Measurements from ENCODE around the gene PNO1. TPM values are rescaled to one million over a fixed set of nuclear protein-coding genes. Genes with fewer than 3 reads are reported as not detected.

The PNO1 gene
- total RNA-seq, 3 donors from 2014 or later (not counting 1 experiment from before 2014, with no cell fraction given), result 19.4 to 25.1 (median 25.0) TPM

DNA sequence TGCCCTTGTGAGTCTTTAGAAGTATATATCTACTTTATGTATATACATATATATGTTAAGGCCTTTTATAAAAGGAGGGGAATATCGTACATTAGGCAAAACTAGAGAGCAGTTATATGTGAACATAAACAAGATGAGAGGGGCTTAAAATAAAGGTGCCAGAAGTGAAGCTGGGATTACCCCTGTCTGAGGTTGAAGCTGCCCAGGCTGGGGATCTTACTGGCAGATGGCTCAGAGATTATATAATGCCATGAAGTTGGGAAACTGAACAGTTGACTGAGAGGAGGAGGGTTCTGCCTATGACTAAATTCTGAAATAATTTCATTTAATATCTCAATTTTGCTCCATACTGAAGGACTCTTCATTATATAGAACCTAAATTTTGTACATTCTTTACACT is 6.0 kb downstream of the PNO1 start:
- no peaks in the 10 kb centered on the region for H3K27me3 ChIP-seq (ENCODE audit: control insufficient read depth, insufficient read depth, low read length)
- Mint-ChIP-seq H3K27ac (no peak overlapping the region), H3K9me3 (no peaks in the 10 kb centered on the region), H3K27me3 (ENCODE audit: low read depth in 2 of 2) (no peaks in the 10 kb centered on the region), H3K36me3 (peaks cover 24% of the 10 kb centered on the region), H3K4me1 (peaks cover 11 to 23% of the 10 kb centered on the region in 2 donors), H3K4me3 (no peak overlapping the region)
- no peak overlapping the region for H3K4me3 ChIP-seq (ENCODE audit: low read length)
- H3K4me1 ChIP-seq (ENCODE audit: control insufficient read depth, insufficient read depth, low read length), result peaks cover 4% of the 10 kb centered on the region
- DNase-seq (no peak), ATAC-seq (no peak)
- H3K9me3 ChIP-seq (ENCODE audit: control insufficient read depth, insufficient read depth, low read length), result no peaks in the 10 kb centered on the region
- intact Hi-C loops (cut with micrococcal nuclease), result no loop called here
- no peak overlapping the region for H3K27ac ChIP-seq (ENCODE audit: low read length)
- 100% methylated on average over 1 of the region's 1 CpG for WGBS (ENCODE audit: insufficient coverage)
- peaks cover 56% of the 10 kb centered on the region for H3K36me3 ChIP-seq (ENCODE audit: control insufficient read depth, insufficient read depth, low read length)
- TF ChIP-seq, protein P1, sequence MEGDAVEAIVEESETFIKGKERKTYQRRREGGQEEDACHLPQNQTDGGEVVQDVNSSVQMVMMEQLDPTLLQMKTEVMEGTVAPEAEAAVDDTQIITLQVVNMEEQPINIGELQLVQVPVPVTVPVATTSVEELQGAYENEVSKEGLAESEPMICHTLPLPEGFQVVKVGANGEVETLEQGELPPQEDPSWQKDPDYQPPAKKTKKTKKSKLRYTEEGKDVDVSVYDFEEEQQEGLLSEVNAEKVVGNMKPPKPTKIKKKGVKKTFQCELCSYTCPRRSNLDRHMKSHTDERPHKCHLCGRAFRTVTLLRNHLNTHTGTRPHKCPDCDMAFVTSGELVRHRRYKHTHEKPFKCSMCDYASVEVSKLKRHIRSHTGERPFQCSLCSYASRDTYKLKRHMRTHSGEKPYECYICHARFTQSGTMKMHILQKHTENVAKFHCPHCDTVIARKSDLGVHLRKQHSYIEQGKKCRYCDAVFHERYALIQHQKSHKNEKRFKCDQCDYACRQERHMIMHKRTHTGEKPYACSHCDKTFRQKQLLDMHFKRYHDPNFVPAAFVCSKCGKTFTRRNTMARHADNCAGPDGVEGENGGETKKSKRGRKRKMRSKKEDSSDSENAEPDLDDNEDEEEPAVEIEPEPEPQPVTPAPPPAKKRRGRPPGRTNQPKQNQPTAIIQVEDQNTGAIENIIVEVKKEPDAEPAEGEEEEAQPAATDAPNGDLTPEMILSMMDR (IDR thresholded peaks at IDR 0.05), result no peak

DNA sequence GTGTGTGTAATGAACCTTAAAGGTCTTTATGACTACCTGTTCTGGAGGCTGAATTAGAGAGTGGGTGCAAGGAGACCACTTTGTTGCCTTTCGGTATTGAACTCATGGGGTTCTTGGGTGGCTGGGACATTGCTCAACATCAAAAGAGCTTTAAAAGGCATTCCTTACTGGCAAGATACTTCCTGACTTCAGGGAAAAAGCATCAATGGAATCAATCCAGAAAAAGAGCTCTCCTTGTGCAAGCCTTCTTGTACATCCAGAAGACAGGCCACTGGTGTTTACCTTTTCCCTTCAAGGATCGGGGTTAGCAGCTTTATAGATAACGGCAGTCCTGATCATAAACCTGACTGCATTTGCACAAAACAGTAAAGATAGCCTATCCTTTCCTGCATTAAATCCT is 9.5 kb downstream of the PNO1 start:
- Mint-ChIP-seq H3K27me3 (ENCODE audit: low read depth in 2 of 2) (no peaks in the 10 kb centered on the region), H3K36me3 (peaks cover 15% of the 10 kb centered on the region), H3K27ac (no peak overlapping the region), H3K9me3 (no peaks in the 10 kb centered on the region), H3K4me3 (no peak overlapping the region), H3K4me1 (peaks cover 4 to 16% of the 10 kb centered on the region in 2 donors)
- Histone ChIP-seq H3K4me1 (ENCODE audit: control insufficient read depth, insufficient read depth, low read length) (no peaks in the 10 kb centered on the region), H3K36me3 (ENCODE audit: control insufficient read depth, insufficient read depth, low read length) (peaks cover 46% of the 10 kb centered on the region), H3K27ac (ENCODE audit: low read length) (no peak overlapping the region), H3K27me3 (ENCODE audit: control insufficient read depth, insufficient read depth, low read length) (no peaks in the 10 kb centered on the region), H3K9me3 (ENCODE audit: control insufficient read depth, insufficient read depth, low read length) (no peaks in the 10 kb centered on the region), H3K4me3 (ENCODE audit: low read length) (no peak overlapping the region)
- intact Hi-C loops (cut with micrococcal nuclease), result no loop called here
- WGBS (ENCODE audit: insufficient coverage), result 97% methylated on average over 3 of the region's 3 CpGs
- no peak for ATAC-seq
- no peak for DNase-seq
- TF ChIP-seq, protein P1 (IDR thresholded peaks at IDR 0.05), result no peak

DNA sequence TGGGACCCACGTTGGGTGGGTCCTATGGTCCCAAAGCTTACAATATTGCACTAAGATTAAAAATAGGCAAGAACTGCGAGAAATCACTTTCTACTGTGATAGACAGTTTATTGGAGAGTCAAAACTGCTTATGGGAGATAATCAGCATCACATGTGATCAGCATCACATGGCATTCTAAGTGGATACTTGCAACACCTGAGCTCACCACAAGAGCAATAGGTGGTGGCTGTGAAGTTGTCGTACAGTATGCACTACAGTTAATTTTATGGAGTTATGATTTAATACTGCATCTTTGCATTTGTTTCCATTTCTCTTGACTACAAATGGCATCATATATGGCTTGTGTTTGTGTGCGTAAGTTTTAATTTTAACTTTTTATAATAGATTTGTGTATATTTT is 11.6 kb downstream of the PNO1 start:
- TF ChIP-seq, protein P1 (IDR thresholded peaks at IDR 0.05), result no peak
- peaks cover 30% of the 10 kb centered on the region for H3K36me3 ChIP-seq (ENCODE audit: control insufficient read depth, insufficient read depth, low read length)

DNA sequence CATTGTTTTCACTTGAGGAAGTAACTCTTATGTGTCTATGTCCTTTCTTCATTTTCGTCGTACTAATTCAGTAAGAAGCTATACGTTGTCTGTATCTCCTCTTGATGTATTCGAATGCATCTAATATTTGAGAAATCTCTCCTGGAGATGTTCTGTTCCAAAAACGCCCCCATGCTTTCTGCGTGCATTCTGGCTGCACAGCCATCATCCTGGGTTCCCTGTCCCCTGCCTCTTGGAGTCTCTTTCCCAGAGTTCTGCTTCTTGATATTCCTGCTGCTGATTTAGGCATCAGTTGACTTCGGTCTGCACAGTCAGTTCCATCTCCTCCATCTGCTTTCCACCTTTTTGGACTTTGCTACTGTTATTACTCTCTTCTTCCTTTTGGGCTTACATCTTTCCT is 13.5 kb downstream of the PNO1 start:
- intact Hi-C loops (cut with micrococcal nuclease), result no loop called here
- no peak for DNase-seq
- H3K4me3 Mint-ChIP-seq, result no peak overlapping the region
- TF ChIP-seq, protein P1 (IDR thresholded peaks at IDR 0.05), result no peak
- Histone ChIP-seq H3K27ac (ENCODE audit: low read length) (no peak overlapping the region), H3K9me3 (ENCODE audit: control insufficient read depth, insufficient read depth, low read length) (no peaks in the 10 kb centered on the region), H3K4me3 (ENCODE audit: low read length) (no peak overlapping the region), H3K36me3 (ENCODE audit: control insufficient read depth, insufficient read depth, low read length) (peaks cover 37% of the 10 kb centered on the region), H3K27me3 (ENCODE audit: control insufficient read depth, insufficient read depth, low read length) (no peaks in the 10 kb centered on the region), H3K4me1 (ENCODE audit: control insufficient read depth, insufficient read depth, low read length) (no peaks in the 10 kb centered on the region)
- no peaks in the 10 kb centered on the region for H3K9me3 Mint-ChIP-seq
- 97% methylated on average over 7 of the region's 7 CpGs for WGBS (ENCODE audit: insufficient coverage)
- peaks cover 7 to 16% of the 10 kb centered on the region in 2 donors for H3K4me1 Mint-ChIP-seq
- no peak for ATAC-seq
- H3K36me3 Mint-ChIP-seq, result peaks cover 15% of the 10 kb centered on the region
- no peak overlapping the region for H3K27ac Mint-ChIP-seq
- H3K27me3 Mint-ChIP-seq (ENCODE audit: low read depth in 2 of 2), result no peaks in the 10 kb centered on the region

More for the DNA sequence above, 11.6 kb downstream of the PNO1 start:
- DNase-seq (peak in 1 of 2 donors; percentile 20), ATAC-seq (no peak)
- Mint-ChIP-seq H3K27ac (no peak overlapping the region), H3K9me3 (no peaks in the 10 kb centered on the region), H3K4me1 (peaks cover 10 to 16% of the 10 kb centered on the region in 2 donors), H3K27me3 (ENCODE audit: low read depth in 2 of 2) (no peaks in the 10 kb centered on the region), H3K36me3 (peaks cover 15% of the 10 kb centered on the region), H3K4me3 (no peak overlapping the region)
- 100% methylated on average over 3 of the region's 4 CpGs for WGBS (ENCODE audit: insufficient coverage)
- no peaks in the 10 kb centered on the region for H3K27me3 ChIP-seq (ENCODE audit: control insufficient read depth, insufficient read depth, low read length)
- H3K9me3 ChIP-seq (ENCODE audit: control insufficient read depth, insufficient read depth, low read length), result no peaks in the 10 kb centered on the region
- intact Hi-C loops (cut with micrococcal nuclease), result no loop called here
- no peak overlapping the region for H3K27ac ChIP-seq (ENCODE audit: low read length)
- no peaks in the 10 kb centered on the region for H3K4me1 ChIP-seq (ENCODE audit: control insufficient read depth, insufficient read depth, low read length)
- H3K4me3 ChIP-seq (ENCODE audit: low read length), result no peak overlapping the region

Data from natural killer cell (primary cell).